Thyroid gland (tissue), 4 donors: ENCODE data around the gene TTC3. TPM values are rescaled to one million over a fixed set of nuclear protein-coding genes. Genes with fewer than 3 reads are reported as not detected.
"Not testable (repeated sequence)": the region's sequence is repeated elsewhere in the genome, so short reads cannot be mapped to it uniquely, and the experiment has no call there.

Experiments
- DNase-seq, 2 donors: peaks; one replicate each; pipeline ENCODE4 v3.0.0-alpha.2; 2019
- H3K27ac ChIP-seq, 3 donors: fragments of 200-600 bp; sonication (generic); 1 replicate in 2 of 3; 2 replicates in 1 of 3; pipeline ENCODE4 v1.5.1; 2016 to 2019; ENCODE audit warnings: mild to moderate bottlenecking in 1 of 3, moderate library complexity in 1 of 3
- H3K27me3 ChIP-seq: fragments of 200-600 bp; sonication (generic); one replicate; pipeline ENCODE4 v1.5.1; 2019
- H3K36me3 ChIP-seq, 2 donors: fragments of 200-600 bp; sonication (generic); one replicate each; pipeline ENCODE4 v1.5.1; 2016 to 2019
- H3K4me1 ChIP-seq, 2 donors: fragments of 200-600 bp; sonication (generic); one replicate each; pipeline ENCODE4 v1.5.1; 2017 to 2019
- H3K4me3 ChIP-seq, 3 donors: fragments of 200-600 bp; sonication (generic); replicated peaks in 1 of 3; 1 replicate in 2 of 3; 2 replicates in 1 of 3; pipeline ENCODE4 v1.5.1; 2016; ENCODE audit warnings: mild to moderate bottlenecking in 1 of 3
- H3K9me3 ChIP-seq: fragments of 200-600 bp; sonication (generic); one replicate; pipeline ENCODE4 v1.5.1; 2017
- POLR2A ChIP-seq, 2 donors: fragments of 450-650 bp; IDR thresholded peaks; one replicate each; pipeline ENCODE4 v1.6.1; 2017; ENCODE audit warnings: antibody characterized with exemption in 2 of 2, mild to moderate bottlenecking in 2 of 2, moderate library complexity in 1 of 2
- WGBS, 2 donors: methylation state at CpG; one replicate each; pipeline ENCODE4 v1.1.5; 2017; 5-methylcytosine and 5-hydroxymethylcytosine counted together
- intact Hi-C: fragments of 100-400 bp; cut with DNase I; formaldehyde crosslinking; loops from one replicate; pipeline ENCODE4 v1.15.1; 2023
- total RNA-seq, 4 donors: library from RNA; depleted of rRNA; stranded (reverse); fragments of >200 nt; gene quantifications; one replicate each; pipeline ENCODE4 v1.2.3, GENCODE V29; 2016
- TF ChIP-seq, protein P1 (sequence below), 6 experiments: fragments of 200-600 bp in 3 of 6; fragments of 450-650 bp in 3 of 6; sonication (generic) in 3 of 6; IDR thresholded peaks; one replicate each; pipeline ENCODE4 v1.5.1; 2016 to 2019; ENCODE audit warnings: antibody characterized with exemption in 6 of 6, mild to moderate bottlenecking in 2 of 6, inconsistent platforms in 1 of 6, moderate library complexity in 1 of 6

The TTC3 gene
- total RNA-seq, 4 donors from 2014 or later = 206 to 286 (median 251) TPM

GRCh38 chr21:37101384-37101783 is 28.3 kb downstream of the TTC3 start:
- Histone ChIP-seq H3K27me3 (no peaks in the 10 kb centered on the region), H3K4me1 (peaks cover 0 to 6% of the 10 kb centered on the region in 2 donors), H3K27ac (no peak overlapping the region), H3K9me3 (no peaks in the 10 kb centered on the region), H3K4me3 (no peak overlapping the region), H3K36me3 (peaks cover 6 to 7% of the 10 kb centered on the region in 2 donors)
- intact Hi-C loops = no loop called here
- DNase-seq = no peak
- WGBS, 2 donors = 90 to 92% methylated on average over 1 of the region's 1 CpG
- no peak for TF ChIP-seq POLR2A (IDR thresholded peaks at IDR 0.05)
- TF ChIP-seq, protein P1, sequence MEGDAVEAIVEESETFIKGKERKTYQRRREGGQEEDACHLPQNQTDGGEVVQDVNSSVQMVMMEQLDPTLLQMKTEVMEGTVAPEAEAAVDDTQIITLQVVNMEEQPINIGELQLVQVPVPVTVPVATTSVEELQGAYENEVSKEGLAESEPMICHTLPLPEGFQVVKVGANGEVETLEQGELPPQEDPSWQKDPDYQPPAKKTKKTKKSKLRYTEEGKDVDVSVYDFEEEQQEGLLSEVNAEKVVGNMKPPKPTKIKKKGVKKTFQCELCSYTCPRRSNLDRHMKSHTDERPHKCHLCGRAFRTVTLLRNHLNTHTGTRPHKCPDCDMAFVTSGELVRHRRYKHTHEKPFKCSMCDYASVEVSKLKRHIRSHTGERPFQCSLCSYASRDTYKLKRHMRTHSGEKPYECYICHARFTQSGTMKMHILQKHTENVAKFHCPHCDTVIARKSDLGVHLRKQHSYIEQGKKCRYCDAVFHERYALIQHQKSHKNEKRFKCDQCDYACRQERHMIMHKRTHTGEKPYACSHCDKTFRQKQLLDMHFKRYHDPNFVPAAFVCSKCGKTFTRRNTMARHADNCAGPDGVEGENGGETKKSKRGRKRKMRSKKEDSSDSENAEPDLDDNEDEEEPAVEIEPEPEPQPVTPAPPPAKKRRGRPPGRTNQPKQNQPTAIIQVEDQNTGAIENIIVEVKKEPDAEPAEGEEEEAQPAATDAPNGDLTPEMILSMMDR (IDR thresholded peaks at IDR 0.05) = no peak

GRCh38 chr21:37102746-37103145 is 29.7 kb downstream of the TTC3 start:
- intact Hi-C loops, H3K36me3 ChIP-seq: not testable (repeated sequence)
- 64 to 73% methylated on average over 3 of the region's 3 CpGs for WGBS, 2 donors

DNA sequence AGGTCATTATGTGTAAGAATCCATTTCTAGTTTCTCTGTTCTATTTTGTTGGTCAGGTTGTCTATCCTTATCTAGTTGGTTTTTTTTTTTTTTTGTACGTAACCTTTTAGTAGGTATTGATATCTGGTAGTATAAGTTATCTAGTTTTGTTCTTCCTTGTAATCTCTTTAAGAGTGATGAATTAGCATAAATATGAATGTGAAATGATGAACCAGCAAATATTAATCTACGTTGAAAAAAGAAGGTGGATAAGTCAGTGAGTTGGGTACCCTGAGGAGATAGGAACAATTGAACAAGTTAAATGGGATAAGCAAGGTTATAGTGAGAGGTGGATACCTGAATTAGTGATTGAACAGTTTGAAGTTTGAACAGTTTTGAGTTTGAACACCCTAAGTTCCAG is 33.9 kb downstream of the TTC3 start:
- Histone ChIP-seq H3K27ac (no peak overlapping the region), H3K4me3 (no peak overlapping the region), H3K36me3 (peaks cover 0 to 8% of the 10 kb centered on the region in 2 donors), H3K4me1 (peaks cover 0 to 6% of the 10 kb centered on the region in 2 donors), H3K9me3 (no peaks in the 10 kb centered on the region), H3K27me3 (no peaks in the 10 kb centered on the region)
- no peak for DNase-seq
- intact Hi-C loops = no loop called here
- WGBS, 2 donors = 99% methylated on average over 2 of the region's 2 CpGs
- TF ChIP-seq, protein P1 (IDR thresholded peaks at IDR 0.05) = no peak
- TF ChIP-seq POLR2A (IDR thresholded peaks at IDR 0.05) = no peak

More at GRCh38 chr21:37102746-37103145, 29.7 kb downstream of the TTC3 start:
- not testable (repeated sequence) for H3K9me3 ChIP-seq, H3K27ac ChIP-seq, H3K27me3 ChIP-seq, H3K4me3 ChIP-seq, H3K4me1 ChIP-seq
- peak; percentile 31 to 43 for DNase-seq

DNA sequence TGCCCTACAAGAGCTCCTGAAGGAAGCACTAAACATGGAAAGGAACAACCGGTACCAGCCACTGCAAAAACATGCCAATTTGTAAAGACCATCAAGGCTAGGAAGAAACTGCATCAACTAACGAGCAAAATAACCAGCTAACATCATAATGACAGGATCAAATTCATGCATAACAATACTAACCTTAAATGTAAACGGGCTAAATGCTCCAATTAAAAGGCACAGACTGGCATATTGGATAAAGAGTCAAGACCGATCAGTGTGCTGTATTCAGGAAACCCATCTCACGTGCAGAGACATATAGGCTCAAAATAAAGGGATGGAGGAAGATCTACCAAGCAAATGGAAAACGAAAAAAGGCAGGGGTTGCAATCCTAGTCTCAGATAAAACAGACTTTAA is 38.0 kb downstream of the TTC3 start:
- H3K9me3 ChIP-seq, H3K27ac ChIP-seq, H3K27me3 ChIP-seq, H3K36me3 ChIP-seq, H3K4me1 ChIP-seq, H3K4me3 ChIP-seq, DNase-seq, intact Hi-C loops: not testable (repeated sequence)
- 98 to 99% methylated on average over 6 of the region's 6 CpGs for WGBS, 2 donors

DNA sequence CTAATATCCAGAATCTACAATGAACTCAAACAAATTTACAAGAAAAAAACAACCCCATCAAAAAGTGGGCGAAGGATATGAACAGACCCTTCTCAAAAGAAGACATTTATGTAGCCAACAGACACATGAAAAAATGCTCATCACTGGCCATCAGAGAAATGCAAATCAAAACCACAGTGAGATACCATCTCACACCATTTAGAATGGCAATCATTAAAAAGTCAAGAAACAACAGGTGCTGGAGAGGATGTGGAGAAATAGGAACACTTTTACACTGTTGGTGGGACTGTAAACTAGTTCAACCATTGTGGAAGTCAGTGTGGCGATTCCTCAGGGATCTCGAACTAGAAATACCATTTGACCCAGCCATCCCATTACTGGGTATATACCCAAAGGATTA is 41.2 kb downstream of the TTC3 start:
- H3K9me3 ChIP-seq, DNase-seq, H3K27ac ChIP-seq, H3K36me3 ChIP-seq, H3K4me1 ChIP-seq, intact Hi-C loops, H3K27me3 ChIP-seq, H3K4me3 ChIP-seq: not testable (repeated sequence)
- 100% methylated on average over 2 to 3 of the region's 3 CpGs for WGBS, 2 donors

- H3K4me3 ChIP-seq, H3K36me3 ChIP-seq, H3K27ac ChIP-seq, H3K9me3 ChIP-seq, DNase-seq, H3K27me3 ChIP-seq, H3K4me1 ChIP-seq, intact Hi-C loops: not testable (repeated sequence)
- 90 to 98% methylated on average over 2 of the region's 2 CpGs for WGBS, 2 donors
Measured at GRCh38 chr21:37116459-37116858, 43.4 kb downstream of the TTC3 start.

DNA sequence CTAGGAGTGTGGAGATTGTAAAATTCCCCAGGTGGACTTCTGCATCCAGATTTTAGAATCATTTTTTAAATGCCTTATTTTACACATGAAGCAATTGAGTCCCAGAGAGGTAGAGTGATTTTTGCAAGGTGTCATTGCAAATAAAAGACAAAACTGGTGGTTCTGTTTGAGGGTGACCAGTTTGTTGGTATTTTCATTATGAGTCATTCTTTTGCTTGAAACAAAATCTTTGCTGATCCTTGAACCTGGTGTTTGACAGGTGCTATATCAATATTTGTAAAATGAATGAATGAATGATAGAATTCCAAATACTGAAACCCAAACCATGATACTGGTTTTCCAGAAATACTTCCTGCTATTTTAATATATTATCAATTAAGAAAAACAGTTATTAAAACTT is 44.1 kb downstream of the TTC3 start:
- intact Hi-C loops = no loop called here
- no peak overlapping the region for H3K27ac ChIP-seq
- H3K36me3 ChIP-seq = no peaks in the 10 kb centered on the region
- TF ChIP-seq, protein P1 (IDR thresholded peaks at IDR 0.05) = no peak
- TF ChIP-seq POLR2A (IDR thresholded peaks at IDR 0.05) = no peak
- H3K4me3 ChIP-seq = no peak overlapping the region
- no peaks in the 10 kb centered on the region for H3K9me3 ChIP-seq
- DNase-seq = no peak
- no peaks in the 10 kb centered on the region for H3K27me3 ChIP-seq
- H3K4me1 ChIP-seq = no peaks in the 10 kb centered on the region
